Glutamatergic neuron (in vitro differentiated cells): ENCODE data around the gene MRRF. TPM values are rescaled to one million over a fixed set of nuclear protein-coding genes. Genes with fewer than 3 reads are reported as not detected.
"Not testable (repeated sequence)": the region's sequence is repeated elsewhere in the genome, so short reads cannot be mapped to it uniquely, and the experiment has no call there.

Experiments used
- DNase-seq: peaks from one replicate; pipeline ENCODE4 v3.0.0; 2022
- H3K27ac Mint-ChIP-seq: one replicate; pipeline ENCODE4 v1.8.0; 2020; ENCODE audit warnings: mild to moderate bottlenecking, mixed read lengths, inconsistent platforms; ENCODE audit not compliant: unreplicated experiment
- H3K27me3 Mint-ChIP-seq: one replicate; pipeline ENCODE4 v1.8.0; 2020; ENCODE audit warnings: mild to moderate bottlenecking, moderate library complexity, mixed read lengths, inconsistent platforms; ENCODE audit not compliant: unreplicated experiment
- H3K36me3 Mint-ChIP-seq: one replicate; pipeline ENCODE4 v1.8.0; 2020; ENCODE audit warnings: mild to moderate bottlenecking, mixed read lengths, inconsistent platforms; ENCODE audit not compliant: unreplicated experiment
- H3K4me1 Mint-ChIP-seq: one replicate; pipeline ENCODE4 v1.8.0; 2020; ENCODE audit warnings: mild to moderate bottlenecking, low read depth, mixed read lengths, inconsistent platforms; ENCODE audit not compliant: unreplicated experiment
- H3K4me3 Mint-ChIP-seq: one replicate; pipeline ENCODE4 v1.8.0; 2020; ENCODE audit warnings: mild to moderate bottlenecking, mixed read lengths, inconsistent platforms; ENCODE audit not compliant: unreplicated experiment
- H3K9me3 Mint-ChIP-seq: one replicate; pipeline ENCODE4 v1.8.0; 2020; ENCODE audit warnings: mild to moderate bottlenecking, moderate library complexity, mixed read lengths, inconsistent platforms; ENCODE audit not compliant: unreplicated experiment
- total RNA-seq: library from RNA; stranded (reverse); fragmentation: NEBNext Ultra II Directional; extraction: Animal tissue kit (Norgen Biotek cat#: 25700); gene quantifications from one replicate; pipeline ENCODE4 v1.2.1, GENCODE V29; 2021; ENCODE audit not compliant: unreplicated experiment
- TF ChIP-seq, protein P1 (sequence below): fragments of 200-600 bp; sonication (generic); IDR thresholded peaks from one replicate; pipeline ENCODE4 v1.5.0; 2021; ENCODE audit not compliant: partially characterized antibody, unreplicated experiment

The MRRF gene
- total RNA-seq, 1 donor from 2014 or later = 16.9 TPM

DNA sequence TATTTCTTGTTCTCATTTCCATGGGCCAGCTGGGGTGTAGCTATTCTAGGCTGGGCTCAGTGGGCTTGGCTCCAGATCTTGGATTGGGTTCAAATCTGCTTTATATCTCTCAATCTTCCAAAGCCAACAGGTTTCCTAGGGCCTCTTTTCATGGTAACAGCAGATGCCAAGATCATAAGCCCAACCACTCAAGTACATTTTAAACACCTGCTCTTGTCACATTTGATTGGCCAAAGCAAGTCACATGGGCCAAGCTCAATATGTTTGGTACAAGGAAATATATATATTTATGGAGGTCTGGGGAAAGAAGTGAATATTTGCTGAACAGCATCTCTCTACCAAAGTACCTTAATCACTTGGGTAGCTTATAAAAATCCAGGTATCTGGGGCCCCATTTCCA lies 49.5 kb downstream of the MRRF start:
- no peaks in the 10 kb centered on the region for H3K9me3 Mint-ChIP-seq
- no peak overlapping the region for H3K4me3 Mint-ChIP-seq
- DNase-seq = no peak
- H3K36me3 Mint-ChIP-seq = no peaks in the 10 kb centered on the region
- no peak overlapping the region for H3K27ac Mint-ChIP-seq
- no peaks in the 10 kb centered on the region for H3K27me3 Mint-ChIP-seq
- TF ChIP-seq, protein P1, sequence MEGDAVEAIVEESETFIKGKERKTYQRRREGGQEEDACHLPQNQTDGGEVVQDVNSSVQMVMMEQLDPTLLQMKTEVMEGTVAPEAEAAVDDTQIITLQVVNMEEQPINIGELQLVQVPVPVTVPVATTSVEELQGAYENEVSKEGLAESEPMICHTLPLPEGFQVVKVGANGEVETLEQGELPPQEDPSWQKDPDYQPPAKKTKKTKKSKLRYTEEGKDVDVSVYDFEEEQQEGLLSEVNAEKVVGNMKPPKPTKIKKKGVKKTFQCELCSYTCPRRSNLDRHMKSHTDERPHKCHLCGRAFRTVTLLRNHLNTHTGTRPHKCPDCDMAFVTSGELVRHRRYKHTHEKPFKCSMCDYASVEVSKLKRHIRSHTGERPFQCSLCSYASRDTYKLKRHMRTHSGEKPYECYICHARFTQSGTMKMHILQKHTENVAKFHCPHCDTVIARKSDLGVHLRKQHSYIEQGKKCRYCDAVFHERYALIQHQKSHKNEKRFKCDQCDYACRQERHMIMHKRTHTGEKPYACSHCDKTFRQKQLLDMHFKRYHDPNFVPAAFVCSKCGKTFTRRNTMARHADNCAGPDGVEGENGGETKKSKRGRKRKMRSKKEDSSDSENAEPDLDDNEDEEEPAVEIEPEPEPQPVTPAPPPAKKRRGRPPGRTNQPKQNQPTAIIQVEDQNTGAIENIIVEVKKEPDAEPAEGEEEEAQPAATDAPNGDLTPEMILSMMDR = no peak
- peaks cover 7% of the 10 kb centered on the region for H3K4me1 Mint-ChIP-seq

DNA sequence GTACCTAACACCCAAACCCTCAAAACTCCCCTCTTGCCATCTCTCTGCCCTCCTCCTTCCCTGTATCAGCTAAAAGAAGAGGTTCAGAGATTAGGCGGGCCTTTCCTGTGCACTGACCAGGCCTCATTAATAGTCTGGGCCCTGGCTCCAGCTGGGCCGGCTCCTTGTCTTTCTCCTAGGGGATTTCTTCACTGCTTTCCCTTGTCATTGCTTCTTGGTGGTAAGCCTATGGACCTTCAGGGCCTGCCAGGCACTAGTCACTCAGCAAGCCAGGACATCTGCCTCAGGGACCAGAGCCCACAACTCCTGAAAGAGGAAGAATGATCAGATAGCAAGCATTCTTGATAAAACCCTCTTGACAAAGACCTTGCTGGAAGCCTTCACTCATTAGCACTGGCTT lies 50.9 kb downstream of the MRRF start:
- Mint-ChIP-seq H3K27me3 (no peaks in the 10 kb centered on the region), H3K9me3 (no peaks in the 10 kb centered on the region), H3K27ac (no peak overlapping the region), H3K36me3 (no peaks in the 10 kb centered on the region), H3K4me1 (peaks cover 7% of the 10 kb centered on the region), H3K4me3 (no peak overlapping the region)
- TF ChIP-seq, protein P1 = no peak
- no peak for DNase-seq

DNA sequence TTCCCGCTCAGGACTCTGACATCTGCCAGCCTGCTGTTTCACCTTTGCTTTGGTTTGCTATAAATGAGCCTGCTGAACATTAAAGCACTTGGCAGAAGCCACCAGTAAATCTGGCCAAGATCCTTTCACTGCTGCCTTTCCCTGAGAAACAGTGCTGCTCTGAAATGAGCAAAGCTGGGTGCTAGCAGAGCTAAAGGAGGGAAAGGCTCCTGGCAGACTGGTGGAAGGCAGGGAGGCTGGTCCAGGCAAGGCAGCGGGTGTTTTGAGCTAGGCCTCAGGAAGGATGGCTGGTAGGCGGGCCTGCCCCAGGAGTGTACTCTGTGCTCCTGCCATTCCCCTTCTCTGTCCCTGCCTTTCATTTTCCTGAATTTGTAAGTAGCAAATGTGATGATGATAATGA lies 53.6 kb downstream of the MRRF start:
- Mint-ChIP-seq H3K27ac (no peak overlapping the region), H3K27me3 (no peaks in the 10 kb centered on the region), H3K36me3 (no peaks in the 10 kb centered on the region), H3K9me3 (no peaks in the 10 kb centered on the region), H3K4me1 (peaks cover 7% of the 10 kb centered on the region), H3K4me3 (no peak overlapping the region)
- TF ChIP-seq, protein P1 = no peak
- DNase-seq = no peak

DNA sequence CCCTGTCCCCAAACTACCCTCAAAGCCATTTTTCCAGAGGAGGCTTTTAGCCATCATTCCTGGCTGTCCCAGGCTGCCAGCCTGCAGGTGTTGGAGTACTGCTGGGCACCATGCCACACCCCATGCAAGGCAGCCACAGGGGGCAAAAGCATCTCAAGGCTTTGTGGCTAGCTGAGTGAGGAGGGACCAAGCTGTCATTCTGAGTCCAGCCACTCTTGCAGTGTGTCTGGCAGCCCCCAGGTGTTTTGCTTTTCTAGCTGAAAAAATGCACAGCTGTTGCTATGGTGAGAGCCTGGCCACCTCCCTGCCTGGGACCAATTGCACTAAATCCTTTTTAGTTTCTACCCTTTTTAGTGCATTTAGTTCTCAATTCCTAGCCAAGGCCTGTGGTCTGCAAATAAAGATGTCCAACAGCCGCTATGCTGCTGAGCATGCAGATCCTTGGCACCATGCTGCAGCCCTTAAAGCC lies 55.8 kb downstream of the MRRF start:
- no peaks in the 10 kb centered on the region for H3K9me3 Mint-ChIP-seq
- H3K27ac Mint-ChIP-seq = no peak overlapping the region
- H3K4me1 Mint-ChIP-seq = peaks cover 4% of the 10 kb centered on the region
- H3K4me3 Mint-ChIP-seq = no peak overlapping the region
- no peak for DNase-seq
- H3K27me3 Mint-ChIP-seq = no peaks in the 10 kb centered on the region
- TF ChIP-seq, protein P1 = no peak
- no peaks in the 10 kb centered on the region for H3K36me3 Mint-ChIP-seq

DNA sequence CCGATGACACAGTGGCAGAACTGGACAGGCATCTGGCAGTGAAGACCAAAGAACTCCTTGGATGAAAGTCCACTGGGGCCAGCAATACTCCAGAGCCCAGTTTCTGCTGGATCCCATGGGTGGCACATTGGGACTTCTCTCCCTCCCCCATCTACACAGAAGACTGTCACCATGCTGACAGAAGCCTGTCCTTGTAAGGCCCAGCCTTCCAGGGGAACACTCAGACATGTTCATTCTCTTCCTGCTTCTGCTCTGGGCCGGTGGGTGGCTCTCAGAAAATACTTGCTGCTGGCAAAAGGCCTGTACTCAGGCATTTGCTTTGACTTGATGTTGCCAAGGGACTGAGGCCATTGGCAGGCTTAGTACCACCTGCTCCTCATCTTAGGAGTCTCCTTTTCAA lies 57.9 kb downstream of the MRRF start:
- no peaks in the 10 kb centered on the region for H3K4me1 Mint-ChIP-seq
- H3K27me3 Mint-ChIP-seq = no peaks in the 10 kb centered on the region
- no peaks in the 10 kb centered on the region for H3K36me3 Mint-ChIP-seq
- H3K4me3 Mint-ChIP-seq = no peak overlapping the region
- H3K27ac Mint-ChIP-seq = no peak overlapping the region
- no peaks in the 10 kb centered on the region for H3K9me3 Mint-ChIP-seq
- TF ChIP-seq, protein P1 = no peak
- DNase-seq = no peak

DNA sequence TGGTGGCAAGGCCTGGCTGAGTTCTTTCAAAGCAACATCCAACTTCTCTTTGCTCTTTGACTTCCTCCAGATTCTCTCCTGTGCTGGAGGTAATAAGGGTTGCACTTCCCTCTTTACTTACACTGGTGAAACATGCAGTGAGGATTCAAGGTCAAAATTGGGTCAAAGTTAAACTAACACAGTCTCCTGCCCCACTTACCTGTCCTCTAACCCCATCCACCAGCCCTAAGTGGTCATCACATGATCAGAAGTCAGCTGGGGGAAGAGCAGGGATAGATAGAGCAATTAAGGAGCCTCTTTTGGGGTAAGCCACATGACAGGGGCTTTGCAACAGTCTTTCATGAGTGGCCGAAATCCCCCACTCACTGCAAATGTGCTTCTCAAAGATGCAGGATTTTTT lies 60.0 kb downstream of the MRRF start:
- H3K9me3 Mint-ChIP-seq, H3K27ac Mint-ChIP-seq, DNase-seq, H3K27me3 Mint-ChIP-seq, H3K4me3 Mint-ChIP-seq, H3K4me1 Mint-ChIP-seq, H3K36me3 Mint-ChIP-seq: not testable (repeated sequence)
